HG03469 (cell line): ENCODE data around the gene AGAP1.

Experiments used
- ATAC-seq: cut with Tn5 transposase; IDR thresholded peaks from one replicate; pipeline ENCODE4 v1.9.1; 2021; ENCODE audit warnings: mild to moderate bottlenecking, moderate library complexity, moderate number of reproducible peaks; ENCODE audit not compliant: unreplicated experiment

AGAP1 gene

DNA sequence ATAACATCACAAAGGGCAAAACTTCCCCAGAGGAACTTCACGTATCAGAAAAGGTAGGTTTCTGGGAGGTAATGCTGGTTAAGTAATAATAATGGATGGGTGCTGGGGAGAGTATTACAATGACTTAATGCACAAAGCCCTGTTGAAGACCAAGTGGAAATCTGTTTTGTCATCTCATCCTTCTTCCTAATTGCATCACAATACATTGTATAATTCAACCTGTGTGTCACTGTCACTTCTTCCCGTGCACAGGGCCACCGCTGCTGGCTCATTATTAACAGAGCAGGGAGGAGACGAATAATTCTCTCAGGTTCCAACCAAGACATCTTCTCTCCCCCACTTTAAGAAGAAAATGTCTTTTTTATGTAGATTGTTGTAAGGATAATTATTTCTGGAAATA is 290.9 kb downstream of the AGAP1 start:
- ATAC-seq: no peak

DNA sequence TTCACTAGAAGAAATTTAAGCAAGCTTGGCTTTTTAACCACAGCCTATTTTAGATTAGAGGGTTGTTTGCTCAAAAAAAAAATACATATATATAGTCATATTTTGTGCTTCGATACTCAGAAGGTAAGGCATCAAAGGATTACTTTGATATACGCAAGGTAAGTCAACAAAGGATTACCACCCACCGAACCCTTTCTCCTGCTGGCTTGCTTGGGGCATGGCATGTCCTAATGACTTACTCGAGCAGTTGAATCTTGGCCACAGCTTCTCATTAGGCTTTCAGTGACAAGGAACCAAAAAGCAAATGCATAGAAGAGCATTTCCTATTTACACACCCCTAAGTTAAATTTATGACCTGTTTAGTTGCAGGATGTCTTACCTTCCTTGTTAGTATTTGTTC is 295.7 kb downstream of the AGAP1 start:
- no peak for ATAC-seq

DNA sequence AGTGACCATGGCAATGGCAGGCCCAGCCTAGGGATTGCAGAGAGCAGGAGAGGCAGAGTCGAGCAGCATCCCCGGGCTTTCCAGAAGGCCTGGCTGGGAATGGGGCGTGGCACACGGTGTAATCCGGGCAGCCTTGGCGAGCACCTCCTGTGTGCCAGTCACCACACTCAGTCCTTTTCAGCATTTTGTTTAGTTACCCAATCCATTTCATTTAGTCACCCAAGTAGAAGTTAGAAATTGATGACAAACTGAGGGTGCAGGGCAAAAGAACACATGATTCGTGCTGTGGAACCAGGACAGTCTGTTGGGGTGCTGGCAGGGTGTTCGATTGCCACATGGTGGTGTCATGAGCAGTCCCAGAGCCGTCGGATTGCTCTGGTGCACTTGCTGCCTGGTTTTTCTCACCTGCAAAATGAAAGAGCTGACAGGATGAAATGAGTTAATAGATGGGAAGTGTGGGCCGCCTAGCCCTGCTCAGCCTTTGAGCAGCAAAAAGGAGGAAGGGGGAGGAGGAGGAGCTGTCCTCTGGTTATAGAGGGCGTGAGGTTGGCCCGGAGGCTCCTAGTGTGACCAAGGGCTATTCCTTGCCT is 299.4 kb downstream of the AGAP1 start:
- no peak for ATAC-seq

DNA sequence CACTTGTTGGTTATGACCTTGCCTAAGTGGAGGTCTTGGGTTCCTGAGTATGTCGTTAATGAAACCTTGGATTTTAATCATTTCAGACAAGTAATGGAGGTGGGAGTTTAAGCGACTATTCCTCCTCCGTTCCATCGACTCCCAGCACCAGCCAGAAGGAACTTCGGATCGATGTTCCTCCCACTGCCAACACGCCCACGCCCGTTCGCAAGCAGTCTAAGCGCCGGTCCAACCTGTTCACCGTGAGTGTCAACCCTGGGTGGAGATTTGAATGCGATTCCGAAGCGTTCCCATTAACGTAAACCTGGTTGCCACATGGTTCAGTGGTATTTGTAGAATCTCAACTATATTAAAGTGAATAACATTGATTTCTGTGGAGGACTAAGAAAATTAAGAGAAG is 305.4 kb downstream of the AGAP1 start:
- ATAC-seq: no peak

- ATAC-seq: no peak
Measured at GRCh38 chr2:235802542-235802941, 308.7 kb downstream of the AGAP1 start.

- no peak for ATAC-seq
Measured at GRCh38 chr2:235803028-235803427, 309.2 kb downstream of the AGAP1 start.

GRCh38 chr2:235804676-235805075 is 310.8 kb downstream of the AGAP1 start:
- no peak for ATAC-seq

DNA sequence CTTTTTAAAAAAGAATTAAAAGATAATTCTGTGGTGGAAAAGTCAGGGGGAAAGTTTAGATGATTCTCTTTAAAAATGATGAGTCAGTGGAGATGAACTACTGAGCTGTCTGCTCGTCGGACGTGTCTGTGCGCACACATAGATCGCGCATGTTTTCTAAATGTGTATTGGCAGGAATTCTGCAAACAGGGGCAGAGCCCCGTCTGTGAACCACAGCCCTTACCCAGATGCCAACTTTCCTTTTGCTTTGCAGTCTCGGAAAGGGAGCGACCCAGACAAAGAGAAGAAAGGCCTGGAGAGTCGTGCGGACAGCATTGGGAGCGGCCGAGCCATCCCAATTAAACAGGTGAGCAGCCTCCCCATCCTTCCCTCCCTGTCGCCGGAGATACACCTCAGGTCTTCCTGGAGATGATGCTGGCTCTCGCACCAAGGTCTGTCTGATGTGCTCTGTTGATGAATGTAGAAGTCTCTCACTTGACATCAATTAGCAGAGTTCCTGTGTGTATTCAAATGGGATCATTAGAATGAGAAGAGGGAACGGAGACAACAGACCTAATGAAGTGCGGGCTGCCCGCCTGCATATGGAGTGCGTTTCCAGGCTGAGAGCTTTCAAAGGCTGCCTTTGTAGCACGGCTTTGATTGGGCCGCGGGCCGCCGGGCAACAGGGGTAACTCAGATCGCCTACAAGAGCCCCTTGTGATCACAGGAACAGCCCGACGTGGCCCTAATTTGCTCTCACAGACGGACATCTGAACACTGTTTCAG is 313.3 kb downstream of the AGAP1 start:
- ATAC-seq: no peak

- ATAC-seq: no peak
Measured at GRCh38 chr2:235808366-235808765, 314.5 kb downstream of the AGAP1 start.

DNA sequence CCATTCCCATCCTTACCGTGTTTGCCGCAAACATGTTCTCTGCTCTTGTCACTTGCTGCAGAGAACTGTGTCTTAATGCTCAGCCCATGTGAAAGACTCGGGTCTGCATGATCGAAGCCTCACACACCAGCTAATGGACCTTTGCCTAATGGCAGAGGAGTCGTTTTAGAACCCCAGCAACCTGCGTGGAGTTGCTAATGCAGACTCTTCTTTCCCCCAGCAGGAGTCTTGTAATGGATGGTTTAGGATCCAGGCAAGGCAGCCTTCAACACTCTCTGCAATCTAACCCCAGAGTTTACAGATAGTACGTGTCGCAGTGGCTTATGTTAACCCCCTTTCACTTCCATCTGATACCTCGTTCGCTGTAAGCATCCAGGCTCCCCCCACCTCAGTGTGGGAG is 316.4 kb downstream of the AGAP1 start:
- ATAC-seq: no peak

DNA sequence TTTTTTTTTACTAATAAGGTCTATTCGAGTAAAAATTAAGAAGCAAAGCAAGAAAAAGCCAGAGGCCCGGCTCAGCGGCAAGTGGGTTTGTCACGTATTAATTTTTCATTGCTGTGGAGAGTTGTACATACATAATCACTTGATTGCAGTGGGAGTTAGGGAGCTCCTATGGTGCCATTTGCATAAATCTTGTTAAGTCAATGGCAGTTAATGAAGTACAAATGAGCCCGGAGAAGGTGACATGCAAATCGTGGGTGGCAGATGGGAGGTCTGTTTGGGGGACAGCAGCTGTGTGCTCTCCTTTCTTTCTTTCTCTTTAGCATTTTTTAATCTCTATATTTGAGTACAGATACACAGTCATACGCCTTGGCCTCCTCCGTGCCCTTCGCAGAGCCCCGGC is 317.0 kb downstream of the AGAP1 start:
- no peak for ATAC-seq

GRCh38 chr2:235811446-235812184 is 317.8 kb downstream of the AGAP1 start:
- no peak for ATAC-seq

DNA sequence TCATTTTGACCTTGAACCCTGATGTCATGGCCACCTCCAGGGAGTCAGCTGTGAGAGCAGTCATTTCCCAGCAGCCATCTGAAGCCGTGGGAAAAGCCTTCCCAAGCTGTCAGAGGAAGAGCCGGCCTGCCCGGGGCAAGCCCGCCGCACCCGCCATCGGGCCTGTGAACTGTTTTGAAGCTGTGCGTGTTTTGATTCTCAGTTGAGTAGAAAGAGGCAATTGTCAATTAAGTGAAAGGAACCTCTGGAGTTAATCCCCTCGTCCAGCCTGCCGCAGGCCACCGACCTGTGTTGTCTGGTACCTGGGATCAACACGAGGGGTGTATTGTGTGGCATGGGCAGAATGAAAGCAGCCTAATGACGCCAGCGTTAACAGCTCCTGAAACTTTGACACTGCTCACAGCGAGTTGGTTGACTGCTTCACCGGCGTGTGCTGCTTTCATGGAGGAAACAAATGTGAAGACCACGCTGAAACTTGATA is 318.4 kb downstream of the AGAP1 start:
- no peak for ATAC-seq

DNA sequence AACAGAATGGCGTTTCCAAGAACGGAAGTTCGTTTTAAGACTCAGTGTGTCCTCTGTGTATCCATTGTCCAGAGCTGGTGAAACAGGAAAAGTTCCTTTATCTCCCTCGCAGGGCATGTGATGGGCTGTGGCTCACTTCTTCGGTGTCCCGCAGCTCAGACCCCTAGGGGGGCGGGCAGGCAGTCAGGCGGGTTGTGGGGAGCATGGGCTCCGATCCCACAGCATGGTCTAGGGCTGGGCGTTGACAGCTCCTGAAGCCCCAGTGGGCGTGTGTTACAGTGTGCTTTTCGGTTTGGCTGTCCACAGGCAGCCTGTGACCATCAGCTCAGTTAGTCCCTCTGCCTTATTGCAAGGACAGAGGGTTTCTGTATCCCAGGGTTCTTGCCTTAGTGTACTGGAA is 319.6 kb downstream of the AGAP1 start:
- ATAC-seq: no peak

DNA sequence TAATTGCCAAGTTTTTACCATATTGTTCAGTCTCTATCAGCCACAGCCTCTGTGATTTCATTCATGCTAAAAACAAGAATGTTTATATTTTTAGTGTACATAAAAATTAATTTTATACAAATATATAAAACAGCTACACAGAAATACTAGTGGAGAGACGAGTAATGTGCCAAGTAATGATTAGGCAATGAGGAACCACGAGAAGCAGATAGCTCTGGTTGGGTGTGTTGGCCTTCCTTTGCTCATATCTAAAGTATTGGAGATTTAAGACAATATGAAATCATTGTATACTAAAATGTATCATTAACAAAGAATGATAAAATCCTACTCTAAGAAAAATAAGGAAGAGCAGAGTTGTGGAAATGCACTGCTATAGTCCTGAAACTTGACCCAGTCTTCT is 326.7 kb downstream of the AGAP1 start:
- ATAC-seq: no peak

DNA sequence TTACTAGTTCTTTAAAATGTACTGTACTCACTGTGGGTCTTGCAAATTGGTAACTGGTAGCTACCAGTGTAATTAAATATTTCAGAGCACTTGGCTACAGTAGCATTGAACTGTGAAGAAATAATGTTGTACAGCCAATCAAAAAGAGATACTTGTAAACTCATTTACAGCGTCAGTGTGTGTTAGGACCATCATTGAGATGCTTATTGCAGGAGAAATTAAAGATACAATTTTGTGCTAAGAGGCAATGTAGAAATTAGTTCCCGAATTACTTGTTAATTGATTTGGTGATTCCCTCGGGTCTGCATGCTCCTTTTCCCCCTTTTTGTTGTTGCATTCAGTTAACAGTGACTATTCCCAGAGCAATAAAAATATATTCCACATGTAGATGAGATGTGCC is 330.5 kb downstream of the AGAP1 start:
- ATAC-seq: no peak

- ATAC-seq: no peak
Measured at GRCh38 chr2:235825946-235826345, 332.1 kb downstream of the AGAP1 start.

GRCh38 chr2:235826826-235827225 is 333.0 kb downstream of the AGAP1 start:
- no peak for ATAC-seq

DNA sequence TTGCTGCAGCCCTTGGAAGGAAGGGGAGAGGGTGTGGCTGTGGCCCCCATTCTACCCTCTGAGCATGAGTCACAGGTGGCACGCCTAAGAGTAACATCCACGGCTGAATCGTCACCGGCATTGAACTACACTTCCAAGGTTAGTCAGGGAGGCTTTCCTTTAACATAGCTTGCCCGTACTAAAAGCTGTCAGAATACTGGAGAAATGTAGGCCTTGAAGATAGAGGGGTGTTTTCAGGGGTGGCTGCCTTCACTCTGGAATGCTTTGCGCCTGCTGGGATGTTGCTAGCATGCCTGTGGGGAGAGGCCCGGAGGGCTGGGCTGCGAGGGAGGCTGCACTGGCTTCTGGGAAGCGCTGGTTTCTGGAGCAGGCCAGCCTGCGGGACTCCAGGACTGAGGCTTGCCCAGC is 333.7 kb downstream of the AGAP1 start:
- no peak for ATAC-seq

GRCh38 chr2:235829726-235830125 is 335.9 kb downstream of the AGAP1 start:
- ATAC-seq: no peak

GRCh38 chr2:235831755-235832154 is 337.9 kb downstream of the AGAP1 start:
- no peak for ATAC-seq

DNA sequence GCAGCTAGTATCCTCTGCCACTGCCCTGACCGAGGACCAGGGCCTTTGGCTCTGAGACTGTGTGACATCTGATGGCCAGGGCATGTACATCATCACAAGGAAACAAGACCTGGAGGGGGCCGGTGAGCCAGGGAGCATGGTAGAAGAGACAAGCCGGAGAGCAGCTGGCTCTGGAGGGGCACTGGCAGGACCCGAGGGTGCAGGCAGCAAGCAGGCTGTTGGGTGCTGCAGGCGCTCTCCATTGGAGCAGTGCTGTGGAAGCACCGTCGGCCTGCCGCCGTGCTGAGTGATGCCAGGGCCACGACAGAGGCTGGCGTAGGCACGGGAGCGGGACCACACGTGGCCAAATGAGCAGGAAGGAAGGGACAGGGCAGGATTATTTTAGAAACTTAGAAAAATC is 339.1 kb downstream of the AGAP1 start:
- no peak for ATAC-seq
